GM12874 (cell line): ENCODE results near the gene LRMDA.

Experiments
- CTCF ChIP-seq: IDR thresholded peaks from 2 replicates; pipeline ENCODE4 v1.5.1; 2011; ENCODE audit warnings: low read depth, mild to moderate bottlenecking, control low read depth, low read length, moderate library complexity; ENCODE audit not compliant: insufficient read depth

LRMDA gene

GRCh38 chr10:75654772-75655171, 223.3 kb downstream of the LRMDA start:
- no peak for TF ChIP-seq CTCF

- no peak for TF ChIP-seq CTCF
Measured at GRCh38 chr10:75655791-75656451, 224.5 kb downstream of the LRMDA start.

GRCh38 chr10:75657351-75657750, 225.9 kb downstream of the LRMDA start:
- TF ChIP-seq CTCF: no peak

GRCh38 chr10:75658036-75658435, 226.6 kb downstream of the LRMDA start:
- TF ChIP-seq CTCF: no peak

- TF ChIP-seq CTCF: no peak
Measured at GRCh38 chr10:75658496-75658895, 227.1 kb downstream of the LRMDA start.

GRCh38 chr10:75658915-75659314, 227.5 kb downstream of the LRMDA start:
- TF ChIP-seq CTCF: no peak

- TF ChIP-seq CTCF: no peak
Measured at GRCh38 chr10:75660823-75661222, 229.4 kb downstream of the LRMDA start.
